HG03095 (cell line): ENCODE data around the gene NKAIN2.

Experiments used
- ATAC-seq: cut with Tn5 transposase; IDR thresholded peaks from one replicate; pipeline ENCODE4 v1.9.1; 2021; ENCODE audit warnings: moderate library complexity; ENCODE audit not compliant: unreplicated experiment

Gene NKAIN2

DNA sequence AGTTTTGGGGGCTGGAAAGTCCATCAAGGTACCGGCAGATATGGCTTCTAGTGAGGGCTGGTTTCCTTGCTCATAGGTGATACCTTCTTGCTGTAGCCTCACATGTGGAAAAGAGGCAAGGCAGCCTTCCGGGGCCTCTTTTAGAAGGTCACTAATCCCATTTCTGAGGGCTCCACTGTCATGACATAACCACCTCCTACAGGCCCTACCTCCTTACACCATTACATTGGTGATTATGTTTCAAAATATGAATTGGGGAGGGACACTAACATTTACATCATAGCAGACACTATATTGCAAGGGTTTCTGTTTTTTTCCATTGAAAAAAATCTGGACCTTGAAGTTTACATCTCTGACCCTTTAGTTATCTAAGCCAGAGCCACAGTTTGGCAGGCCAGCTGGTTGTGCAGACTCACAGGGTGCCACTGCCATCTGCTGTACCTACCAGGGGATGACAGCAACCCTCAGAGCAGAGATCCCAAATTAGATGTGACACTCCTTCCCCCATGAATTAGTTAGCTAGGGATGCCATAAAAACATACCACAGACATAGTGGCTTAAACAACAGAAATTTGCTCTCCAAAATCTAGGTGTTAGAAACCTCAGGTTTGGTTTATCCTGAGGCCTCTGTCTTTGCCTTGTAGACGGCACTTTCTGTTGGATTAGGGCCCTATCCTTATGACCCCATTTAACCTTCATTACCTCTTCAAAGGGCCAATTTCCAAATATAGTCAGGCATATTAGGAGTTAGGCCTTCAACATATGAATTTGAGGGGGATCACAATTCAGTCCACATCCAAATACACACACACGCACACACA, 992.2 kb downstream of the NKAIN2 start:
- ATAC-seq = no peak

DNA sequence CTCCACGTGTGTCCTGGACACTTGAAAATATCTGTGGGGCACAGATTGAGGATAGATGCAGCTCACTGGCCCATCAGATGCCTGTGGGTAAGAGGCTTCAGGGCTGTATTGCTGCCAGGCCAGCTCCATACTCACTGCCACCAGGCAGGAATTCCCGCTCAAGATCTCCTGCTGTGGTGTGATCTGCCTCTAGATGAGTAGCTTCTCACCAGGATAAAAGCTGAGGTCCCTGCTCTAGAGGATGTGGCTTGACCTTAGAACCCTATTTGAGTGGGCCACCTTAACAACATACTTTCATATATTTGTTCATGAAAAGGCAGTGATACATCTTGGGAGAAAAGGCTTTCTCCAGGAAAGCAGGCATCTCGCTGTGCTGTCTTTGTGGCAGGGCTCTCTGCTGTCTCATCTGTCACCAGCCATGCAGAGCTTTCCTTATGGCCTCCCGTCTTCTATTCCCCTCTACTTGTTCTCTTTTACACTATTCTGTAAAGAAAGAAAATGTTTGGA, 992.9 kb downstream of the NKAIN2 start:
- ATAC-seq = no peak

GRCh38 chr6:124797224-124797623, 993.6 kb downstream of the NKAIN2 start:
- no peak for ATAC-seq

- no peak for ATAC-seq
Measured at GRCh38 chr6:124798942-124799496, 995.4 kb downstream of the NKAIN2 start.

- no peak for ATAC-seq
Measured at GRCh38 chr6:124799638-124800037, 996.0 kb downstream of the NKAIN2 start.

- ATAC-seq = no peak
Measured at GRCh38 chr6:124800222-124800621, 996.6 kb downstream of the NKAIN2 start.

- ATAC-seq = no peak
Measured at GRCh38 chr6:124812067-124812466, 1008.4 kb downstream of the NKAIN2 start.

GRCh38 chr6:124819346-124819745, 1015.7 kb downstream of the NKAIN2 start:
- ATAC-seq = no peak

DNA sequence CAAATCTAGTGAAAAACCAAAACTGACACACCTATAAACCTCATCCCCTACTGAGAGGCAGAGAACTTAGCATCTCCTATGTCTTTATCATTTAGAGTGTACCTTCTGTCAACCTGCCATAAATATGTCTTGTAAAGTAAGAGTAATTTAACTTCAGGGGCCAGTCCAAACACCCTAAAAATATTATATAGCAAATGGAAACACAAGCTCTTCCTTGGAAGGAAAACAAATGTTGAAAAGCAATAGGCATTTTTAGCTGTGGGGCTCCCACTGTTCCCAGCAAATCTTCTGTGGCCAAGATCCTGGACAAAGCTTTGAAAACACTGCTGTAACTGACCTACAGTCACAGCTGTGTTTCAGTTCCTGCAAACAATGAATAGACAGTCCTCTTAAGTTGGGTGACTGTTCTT, 1018.5 kb downstream of the NKAIN2 start:
- no peak for ATAC-seq

DNA sequence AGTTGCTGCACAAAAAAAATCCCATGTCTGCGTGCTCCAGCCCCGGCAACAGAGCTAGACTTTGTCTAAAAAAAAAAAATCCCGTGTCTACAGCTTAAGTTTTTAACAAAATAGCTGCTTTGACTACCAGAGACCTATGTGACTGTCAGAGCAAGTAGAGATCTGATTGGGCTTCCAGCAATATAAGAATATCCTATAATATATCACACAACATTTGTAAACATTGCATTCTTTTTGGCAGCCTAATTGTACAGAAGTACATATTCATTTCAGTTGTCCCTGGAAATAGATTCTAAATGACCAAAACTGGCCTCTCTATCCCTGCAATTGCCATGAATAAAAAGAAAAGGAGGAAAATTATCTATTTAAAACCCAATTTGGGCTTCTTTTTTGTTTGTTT, 1019.1 kb downstream of the NKAIN2 start:
- no peak for ATAC-seq

GRCh38 chr6:124823240-124824111, 1019.8 kb downstream of the NKAIN2 start:
- no peak for ATAC-seq

DNA sequence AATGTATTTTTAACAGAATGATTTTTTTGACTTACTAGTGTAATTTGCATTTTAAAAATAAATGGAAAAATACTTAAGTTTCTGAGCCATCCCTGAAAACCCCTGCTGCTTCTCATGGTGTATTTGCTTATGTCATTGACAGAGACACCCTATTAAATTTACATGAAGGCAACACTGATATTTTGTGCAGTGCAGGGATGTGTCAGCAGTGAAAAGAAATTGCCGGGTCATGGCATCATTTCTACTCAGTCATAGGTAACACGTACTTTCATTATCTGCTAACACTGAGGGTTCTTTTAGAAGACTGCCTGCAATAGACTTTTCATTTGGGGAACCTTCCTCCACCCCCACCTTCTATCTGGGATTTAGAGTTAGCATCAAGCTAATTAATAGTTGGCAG, 1021.9 kb downstream of the NKAIN2 start:
- no peak for ATAC-seq

GRCh38 chr6:124829822-124830221, 1026.2 kb downstream of the NKAIN2 start:
- no peak for ATAC-seq

- no peak for ATAC-seq
Measured at GRCh38 chr6:124830506-124830905, 1026.8 kb downstream of the NKAIN2 start.

DNA sequence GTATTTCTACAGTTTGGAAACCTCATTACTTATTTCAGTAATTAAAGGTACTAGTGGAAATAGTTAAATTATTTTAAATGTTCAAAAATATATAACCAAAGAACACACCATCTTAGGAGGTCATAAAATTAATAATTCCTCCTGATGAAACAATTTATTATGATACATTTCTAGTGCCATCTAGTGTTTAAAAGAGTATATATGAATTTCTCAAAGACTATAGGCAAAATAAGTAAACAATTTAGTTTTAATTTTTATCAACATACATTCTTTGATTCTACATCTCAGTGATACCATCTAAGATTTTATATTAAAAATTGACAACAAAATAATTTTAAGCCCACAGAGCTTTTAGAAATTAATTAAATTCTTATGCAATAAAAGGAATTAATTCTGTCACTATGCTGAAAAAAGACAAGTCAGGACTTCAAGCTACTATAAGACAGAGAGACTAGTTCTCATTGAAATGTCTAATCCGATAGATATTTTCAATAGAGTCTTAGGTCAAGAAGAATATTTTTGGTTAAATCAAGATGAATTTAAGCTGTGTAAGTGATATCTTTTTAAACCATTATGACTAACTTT, 1050.8 kb downstream of the NKAIN2 start:
- ATAC-seq = no peak

DNA sequence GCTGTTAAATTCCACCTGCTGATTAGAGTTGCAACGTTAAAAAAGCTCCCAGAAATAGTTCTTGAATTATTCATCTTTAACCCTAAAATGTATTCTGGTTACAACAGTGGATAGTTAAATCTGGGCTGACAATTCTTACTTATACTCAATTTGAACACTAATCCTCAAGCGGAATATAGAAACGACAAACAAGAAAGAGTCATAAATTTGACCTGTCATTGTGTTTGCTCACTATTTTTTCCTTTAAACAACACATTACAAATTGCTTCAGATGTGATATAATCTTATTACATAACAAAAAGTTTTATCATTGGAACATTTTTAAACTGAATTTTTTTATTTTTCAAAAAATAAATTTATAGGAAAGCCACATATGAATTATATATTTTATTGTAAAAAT, 1054.1 kb downstream of the NKAIN2 start:
- no peak for ATAC-seq

DNA sequence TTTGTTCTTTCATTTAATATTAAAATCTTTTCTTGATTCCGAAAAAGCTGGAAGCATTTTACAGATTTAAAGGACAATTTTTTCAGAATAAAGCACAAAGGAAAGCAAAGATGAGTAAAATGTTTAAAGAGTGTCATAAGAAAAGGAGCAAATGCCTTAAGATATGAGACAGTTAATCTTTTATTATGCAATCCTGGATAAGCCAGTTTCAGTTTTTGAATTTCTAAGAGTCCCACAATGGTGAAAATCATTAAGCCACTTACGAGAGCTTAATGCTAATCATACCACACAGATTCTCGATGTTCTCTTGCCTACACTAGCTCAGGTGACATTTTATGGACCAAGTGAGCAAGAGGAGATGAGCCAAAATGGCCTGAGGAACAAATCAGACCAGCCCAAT, 1054.9 kb downstream of the NKAIN2 start:
- no peak for ATAC-seq

DNA sequence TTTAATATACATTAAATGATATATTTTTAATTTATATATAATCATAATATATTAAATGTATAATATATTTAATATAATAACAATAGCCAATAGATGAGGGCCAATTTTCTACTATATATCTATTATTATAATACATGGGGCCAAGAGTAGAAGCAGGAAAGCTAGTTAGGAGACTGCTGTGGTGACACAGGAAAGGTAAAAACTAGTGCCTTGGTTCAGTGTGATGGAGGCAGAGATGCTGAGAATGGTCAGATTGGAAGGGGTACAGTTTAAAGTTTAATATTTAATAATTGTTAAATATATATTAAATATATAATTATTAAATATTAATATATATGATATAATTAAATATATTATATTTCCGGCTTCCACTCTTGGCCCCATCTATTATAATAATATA, 1055.7 kb downstream of the NKAIN2 start:
- no peak for ATAC-seq

DNA sequence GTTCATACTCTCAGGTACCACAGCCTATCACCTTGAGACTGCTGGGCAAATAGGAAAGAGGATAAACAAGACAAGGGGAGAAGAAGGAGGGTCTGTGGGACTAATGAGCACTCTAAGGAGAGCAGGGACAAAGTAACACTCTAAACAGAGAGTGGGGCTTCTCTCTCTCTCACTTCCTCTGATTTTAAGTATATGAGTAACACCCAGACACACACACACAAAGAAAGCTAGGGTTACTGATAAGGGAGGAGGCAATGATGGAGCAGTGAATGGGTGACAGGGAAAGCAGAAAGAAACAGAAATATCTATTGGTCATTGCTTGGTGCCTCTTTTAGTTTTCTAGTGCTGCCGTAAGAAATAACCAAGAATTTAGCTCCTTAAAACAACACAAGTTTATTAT, 1062.4 kb downstream of the NKAIN2 start:
- no peak for ATAC-seq

GRCh38 chr6:124867121-124867520, 1063.5 kb downstream of the NKAIN2 start:
- no peak for ATAC-seq

DNA sequence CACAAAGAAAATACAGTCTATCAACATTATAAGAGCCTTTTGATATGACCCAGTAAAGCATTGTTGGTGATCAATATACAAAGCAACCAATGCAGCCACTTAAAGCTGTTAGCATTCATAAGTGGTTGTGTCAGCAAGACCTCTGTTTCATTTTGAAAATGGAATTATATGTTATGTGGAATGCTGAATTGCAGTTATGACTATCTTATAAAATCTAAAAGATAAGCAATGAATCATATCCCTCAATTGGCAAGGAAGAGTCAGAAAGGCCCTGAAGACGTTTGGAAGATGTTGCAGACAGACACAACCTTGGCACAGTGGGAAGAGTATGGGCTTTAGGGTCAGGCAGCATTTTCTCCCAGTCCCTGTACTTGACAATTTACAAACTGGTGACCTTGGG, 1064.8 kb downstream of the NKAIN2 start:
- no peak for ATAC-seq
